Measurements from ENCODE around the gene EFCAB9.

- TF ChIP-seq GATA2 (IDR thresholded peaks at IDR 0.05; ENCODE audit: low read depth, low read length) (no peak), GATA3 (IDR thresholded peaks at IDR 0.05; ENCODE audit: low read depth, low read length) (no peak)
These were observed 40.3 kb upstream of the EFCAB9 start for GRCh38 chr5:172153695-172154094.
